Measurements from ENCODE around the gene WBP2NL. TPM values are rescaled to one million over a fixed set of nuclear protein-coding genes. Genes with fewer than 3 reads are reported as not detected.

WBP2NL gene
- total and polyA plus RNA-seq, 2 of the 8 experiments (the other 6 are each of a cell fraction or from before 2014, with no cell fraction given) = not detected

DNA sequence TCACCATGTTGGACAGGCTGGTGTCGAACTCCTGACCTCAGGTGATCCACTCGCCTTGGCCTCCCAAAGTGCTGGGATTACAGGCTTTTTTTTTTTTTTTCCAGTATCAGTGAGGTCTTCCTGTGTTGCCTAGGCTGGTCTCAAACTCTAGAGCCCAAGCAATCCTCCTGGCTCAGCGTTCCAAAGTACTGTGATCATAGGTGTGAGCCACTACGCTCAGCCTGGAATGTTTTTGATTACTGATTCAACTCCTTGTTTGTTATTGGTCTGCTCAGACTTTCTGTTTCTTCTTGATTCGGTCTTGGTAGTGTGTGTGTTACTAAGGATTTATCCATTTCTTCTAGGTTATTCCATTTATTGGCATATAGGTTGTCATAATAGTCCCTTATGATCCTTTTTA lies 40.7 kb downstream of the WBP2NL start:
- no peak overlapping the region for H4K5ac ChIP-seq (ENCODE audit: insufficient read length, low read depth, low read length)
- H3K79me2 ChIP-seq (ENCODE audit: control insufficient read depth in 1 of 2, insufficient read depth in 2 of 2, low read length in 2 of 2) = no peaks in the 10 kb centered on the region
- H3K4me3 ChIP-seq (ENCODE audit: extremely low read depth in 1 of 4, insufficient read depth in 2 of 4, low read depth in 3 of 4, low read length in 4 of 4) = no peak overlapping the region
- no peak overlapping the region for H3K9ac ChIP-seq (replicated peaks in 1 of 4; ENCODE audit: extremely low read depth in 1 of 4, low read depth in 3 of 4, low read length in 3 of 4)
- no peak overlapping the region for H2BK120ac ChIP-seq (replicated peaks; ENCODE audit: low read depth, low read length)
- no peaks in the 10 kb centered on the region for H3K23me2 ChIP-seq (ENCODE audit: low read depth, low read length)
- no peak overlapping the region for H3K23ac ChIP-seq (ENCODE audit: insufficient read length)
- H3K9me3 ChIP-seq (ENCODE audit: insufficient read depth in 2 of 2, low read depth in 1 of 2, low read length in 1 of 2) = peaks cover 5 to 6% of the 10 kb centered on the region in 2 experiments; a peak in 3 of 4 replicates
- H3K56ac ChIP-seq (replicated peaks; ENCODE audit: insufficient read length, low read depth, low read length) = no peak overlapping the region
- H4K91ac ChIP-seq (replicated peaks; ENCODE audit: insufficient read length, low read length) = no peak overlapping the region
- no peak overlapping the region for H2BK20ac ChIP-seq (ENCODE audit: low read length)
- FAIRE-seq (no peak), DNase-seq (ENCODE audit: low read depth in 1 of 2, low spot score in 2 of 2) (no peak)
- POLR2A ChIA-PET (ENCODE audit: partially characterized antibody) = no interaction called here
- H3K14ac ChIP-seq (ENCODE audit: insufficient read length) = no peak overlapping the region
- H3K79me1 ChIP-seq (ENCODE audit: low read depth, low read length) = no peaks in the 10 kb centered on the region
- CTCF ChIA-PET (ENCODE audit: partially characterized antibody) = no interaction called here
- no peaks in the 10 kb centered on the region for H3K4me1 ChIP-seq (replicated peaks in 1 of 4; ENCODE audit: control insufficient read depth in 3 of 4, insufficient read depth in 4 of 4, low read length in 3 of 4)
- no peak overlapping the region for H3K4ac ChIP-seq (replicated peaks; ENCODE audit: insufficient read length, low read depth, low read length)
- 92% methylated on average over 5 of the region's 5 CpGs; no CpG with 5 or more reads in 1 of the 2 experiments for WGBS, 2 experiments (ENCODE audit: extremely low coverage in 1 of 2, insufficient coverage in 1 of 2, insufficient read length in 1 of 2, insufficient replicate concordance in 2 of 2, low coverage in 1 of 2, low lambda C conversion rate in 2 of 2, missing lambda C conversion rate in 1 of 2)
- no peak overlapping the region for H2BK15ac ChIP-seq (ENCODE audit: low read length)
- no peak overlapping the region for H2AK5ac ChIP-seq (ENCODE audit: low read depth, low read length)
- no peak overlapping the region for H3K27ac ChIP-seq (ENCODE audit: low read depth, low read length)
- no peak overlapping the region for H2AFZ ChIP-seq (ENCODE audit: low read length)
- H3K36me3 ChIP-seq (ENCODE audit: control insufficient read depth in 2 of 4, insufficient read depth in 4 of 4, low read length in 3 of 4) = no peaks in the 10 kb centered on the region
- no peak overlapping the region for H2BK5ac ChIP-seq (ENCODE audit: low read depth, low read length)
- H4K8ac ChIP-seq (ENCODE audit: extremely low read depth, insufficient read depth, low read length) = no peak overlapping the region
- H3K4me2 ChIP-seq (ENCODE audit: insufficient read depth in 1 of 2, low read depth in 2 of 2, low read length in 2 of 2) = no peak overlapping the region
- no peaks in the 10 kb centered on the region; a peak in 1 of 7 replicates for H3K27me3 ChIP-seq (replicated peaks in 1 of 4; ENCODE audit: control insufficient read depth in 3 of 4, extremely low read depth in 1 of 4, insufficient read depth in 3 of 4, low read length in 3 of 4)
- no peak overlapping the region for H2BK12ac ChIP-seq (ENCODE audit: low read depth, low read length)
- no peaks in the 10 kb centered on the region for H4K20me1 ChIP-seq (replicated peaks in 1 of 2; ENCODE audit: control insufficient read depth in 1 of 2, insufficient read depth in 2 of 2, low read length in 2 of 2)
- H3K18ac ChIP-seq (ENCODE audit: extremely low read depth, low read length) = no peak overlapping the region
- TF ChIP-seq POLR2A (IDR thresholded peaks at IDR 0.05; ENCODE audit: control extremely low read depth in 1 of 2, low read depth in 2 of 2, low read length in 2 of 2) (no peak), RBBP5 (IDR thresholded peaks at IDR 0.05; ENCODE audit: borderline replicate concordance, low read depth, low read length) (no peak), E2F6 (IDR thresholded peaks at IDR 0.05) (no peak), SIX5 (IDR thresholded peaks at IDR 0.05; ENCODE audit: low read depth, low read length) (no peak)

Data from H1 (cell line).